NK-92 (cell line): ENCODE results near the gene KICS2.

Source experiments
- DNase-seq: peaks from one replicate; lab custom pipeline; 2025; ENCODE audit not compliant: unreplicated experiment; lab: John Stamatoyannopoulos, UW

The KICS2 gene

DNA sequence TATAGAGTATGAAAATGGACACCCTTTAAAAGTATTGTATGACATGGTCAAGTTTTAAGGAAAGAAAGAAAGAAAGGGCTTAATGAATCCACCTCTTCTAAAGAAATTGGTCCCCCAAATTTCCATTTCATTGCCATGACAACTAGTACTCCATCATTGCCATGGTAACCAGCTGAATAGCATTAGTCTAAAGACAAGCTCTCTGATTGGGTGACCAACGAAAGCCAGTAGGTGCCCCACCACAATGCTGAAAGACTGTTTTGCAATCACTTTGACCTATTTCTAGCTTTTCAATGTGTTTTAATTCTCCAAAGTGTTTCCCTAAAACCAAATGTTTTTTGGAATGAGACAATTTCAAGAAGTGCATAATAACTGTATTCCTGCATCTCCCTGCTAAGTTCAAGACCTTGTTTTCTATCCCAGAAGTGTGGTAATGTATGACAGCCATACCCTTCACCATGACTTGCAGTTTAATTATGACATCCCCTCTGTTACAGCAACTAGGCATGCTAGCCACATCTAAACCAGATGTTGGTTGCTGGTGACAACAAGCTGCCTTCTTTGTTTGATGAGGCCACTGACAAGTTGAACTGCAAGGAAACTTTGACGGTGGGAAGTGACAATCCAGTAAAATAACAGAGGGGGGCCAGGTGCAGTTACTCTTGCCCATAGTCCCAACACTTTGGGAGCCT lies 46.7 kb downstream of the KICS2 start:
- DNase-seq: no peak

DNA sequence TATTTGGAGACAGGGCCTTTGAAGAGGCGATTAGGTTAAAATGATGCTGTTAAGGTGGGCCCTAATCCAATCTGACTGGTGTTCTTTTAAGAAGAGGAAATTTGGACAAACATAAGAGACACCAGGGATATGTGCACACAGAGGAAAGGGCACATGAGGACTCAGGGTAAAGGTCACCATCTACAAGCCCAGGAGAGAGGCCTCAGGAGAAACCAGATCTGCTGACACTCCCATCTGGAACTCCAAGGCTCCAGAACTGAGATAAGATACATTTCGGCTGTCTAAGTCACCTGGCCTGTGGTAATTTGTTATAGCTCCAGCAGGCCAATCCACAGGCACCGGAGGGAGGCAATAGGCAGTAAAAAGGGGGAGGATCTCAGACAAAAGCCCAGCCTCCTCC lies 48.6 kb downstream of the KICS2 start:
- DNase-seq: no peak
